DLD1 (cell line): Measurements from ENCODE around the gene UROC1.

Experiments used
- in situ Hi-C: cut with HindIII; loops from 2 replicates; pipeline ENCODE4 v1.10.0; 2017; ENCODE audit warnings: low sequenced_read_pairs

Gene UROC1

DNA sequence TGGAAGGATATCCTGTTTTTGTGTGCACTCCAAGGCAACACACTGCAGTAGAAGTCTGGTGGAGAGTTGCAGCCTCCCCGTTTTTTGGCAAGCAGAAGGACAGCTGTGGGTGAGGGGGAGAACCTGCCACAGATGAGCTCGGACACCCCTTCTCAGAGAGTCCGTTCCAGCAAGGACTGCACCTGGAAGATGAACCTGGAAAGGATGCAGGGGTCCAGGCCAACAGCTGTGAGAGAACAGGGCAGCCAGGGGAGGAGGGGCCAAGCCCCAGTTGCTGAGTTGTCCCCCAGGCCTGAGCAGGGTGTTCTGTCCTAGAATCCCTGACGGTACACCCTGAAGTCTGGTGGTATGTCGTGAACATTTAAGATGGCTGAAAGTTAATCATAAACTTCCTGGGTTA lies 72.1 kb downstream of the UROC1 start:
- in situ Hi-C loops, result no loop called here

DNA sequence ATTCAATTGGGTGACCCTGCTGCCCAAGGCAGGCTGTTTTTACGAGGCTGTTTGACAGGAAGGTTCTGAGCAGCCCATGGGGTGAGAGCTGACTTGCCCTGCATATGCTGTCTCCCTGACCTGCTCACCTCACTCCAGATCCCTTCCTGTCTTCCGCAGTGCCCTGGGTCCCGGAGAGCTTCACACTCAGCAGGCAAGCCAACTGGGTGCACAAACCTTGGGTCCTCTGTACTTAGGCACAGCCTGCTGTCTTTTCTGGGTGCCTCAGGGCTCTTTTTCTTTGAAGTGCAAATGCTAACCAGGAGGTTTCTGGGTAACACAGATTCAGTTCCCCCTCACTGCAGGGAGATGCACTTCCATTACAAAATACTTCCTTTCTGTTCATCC lies 74.7 kb downstream of the UROC1 start:
- in situ Hi-C loops, result no loop called here

DNA sequence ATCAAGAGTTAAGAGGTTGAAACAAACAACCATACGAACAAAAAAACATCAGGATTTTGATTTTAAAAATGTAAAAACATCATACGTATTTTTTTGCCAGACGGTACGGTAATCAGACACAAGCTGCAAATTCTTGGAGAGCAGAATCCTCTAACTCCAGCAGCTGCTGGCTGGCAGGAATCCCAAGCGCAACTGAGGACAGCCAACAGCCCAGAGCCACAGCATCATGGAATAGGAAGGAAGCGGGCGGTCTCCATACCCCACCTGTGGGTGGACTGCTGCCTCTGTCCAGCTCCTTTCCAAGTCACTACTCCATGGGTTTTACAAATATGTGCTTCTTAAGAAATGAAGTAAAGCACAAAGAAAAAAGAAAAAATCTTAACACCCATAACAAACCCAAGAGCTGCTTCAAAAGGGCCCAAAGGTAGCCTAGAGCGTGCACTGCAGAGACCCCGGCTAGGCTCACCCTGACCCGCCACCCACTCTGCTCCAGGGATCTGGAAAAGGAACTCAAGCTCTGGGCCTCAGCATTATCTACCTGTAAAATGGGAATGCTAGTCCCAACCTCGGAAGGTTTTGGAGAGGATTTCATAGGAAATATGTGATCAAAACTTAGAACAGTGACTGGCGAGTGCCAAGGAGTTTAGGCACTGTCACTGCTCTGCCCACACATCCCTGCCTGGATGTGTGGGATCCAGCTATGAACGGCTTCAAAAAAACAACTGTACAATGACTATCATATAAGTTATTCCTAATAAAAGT lies 75.3 kb downstream of the UROC1 start:
- in situ Hi-C loops, result no loop called here

DNA sequence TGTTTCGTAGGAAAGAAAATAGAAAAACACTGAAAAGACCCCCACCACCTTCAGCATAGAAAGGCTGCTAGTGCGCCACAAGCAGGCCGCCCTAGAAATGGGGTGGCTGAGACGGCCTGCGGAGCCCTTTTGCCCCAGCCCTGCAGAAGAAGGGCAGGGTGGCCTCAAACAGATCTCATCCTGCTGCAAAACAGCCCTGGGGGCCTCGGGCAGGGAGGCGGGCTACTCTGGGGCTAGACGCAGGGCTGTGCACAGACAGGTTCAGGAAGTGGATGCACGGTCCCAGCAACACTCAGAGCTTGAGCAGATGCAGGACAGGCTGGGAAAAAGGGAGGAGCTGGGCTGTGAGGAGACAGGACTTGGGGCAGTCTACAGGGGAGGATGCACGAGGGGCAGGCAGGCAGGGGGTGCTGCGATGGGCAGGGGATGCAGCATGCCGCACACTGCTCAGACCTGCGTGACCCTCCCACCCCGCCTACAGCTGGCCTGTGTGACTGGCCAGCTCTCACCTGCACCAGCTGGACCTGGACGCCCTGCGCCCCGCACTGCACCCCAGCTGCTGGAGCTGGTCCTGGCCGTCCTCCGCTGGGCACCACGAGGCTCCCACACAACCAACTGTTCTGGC lies 76.2 kb downstream of the UROC1 start:
- in situ Hi-C loops, result no loop called here

DNA sequence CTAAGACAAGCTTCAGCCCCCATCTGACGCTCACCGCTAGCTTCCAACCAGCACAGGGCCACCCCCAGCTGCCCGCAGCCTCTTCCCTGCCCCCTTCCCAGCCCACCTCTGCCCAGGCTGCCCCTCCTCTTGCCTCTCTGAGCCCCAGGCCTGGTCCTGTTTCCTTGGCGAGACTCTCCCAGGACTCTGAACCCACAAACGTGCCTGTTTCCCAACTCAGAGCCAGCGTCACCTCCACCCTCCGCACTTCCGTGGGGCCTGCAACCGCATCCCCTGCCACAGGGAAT lies 76.9 kb downstream of the UROC1 start:
- in situ Hi-C loops, result no loop called here

DNA sequence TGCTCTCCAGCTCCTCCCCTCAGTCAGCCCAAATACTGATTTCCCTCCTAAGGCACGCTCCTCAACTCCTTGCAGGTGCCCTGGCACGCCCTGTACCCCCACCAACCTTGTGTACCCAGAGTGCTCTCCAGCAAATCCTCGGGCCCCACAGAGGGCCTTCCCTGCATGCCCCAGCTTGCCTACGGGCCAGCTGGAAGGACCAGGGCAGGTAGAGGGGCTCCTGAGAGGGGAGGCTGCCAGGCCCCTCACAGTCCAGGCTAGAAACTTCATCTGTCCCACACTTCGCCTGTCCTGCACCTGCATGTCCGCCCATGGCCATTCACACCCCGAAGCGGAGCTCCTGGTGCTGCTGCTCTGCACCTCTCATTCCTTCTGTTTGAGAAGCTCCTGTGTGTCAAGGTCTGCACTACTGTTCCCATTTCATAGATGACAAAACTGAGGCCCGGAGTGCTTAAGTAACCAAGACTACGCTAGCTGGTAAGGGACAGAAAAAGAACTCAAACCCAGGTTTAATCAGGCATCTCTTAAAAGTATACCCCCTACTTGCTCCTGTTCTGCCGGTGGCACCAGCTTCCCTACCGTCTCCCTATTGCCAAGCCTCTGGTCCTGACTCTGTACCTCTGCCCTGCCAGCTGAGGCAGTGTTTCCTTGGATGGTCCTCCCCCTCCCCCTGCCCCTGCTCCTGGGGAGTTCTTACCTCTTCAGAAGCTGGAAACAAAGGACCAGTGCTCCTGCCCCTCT lies 77.4 kb downstream of the UROC1 start:
- in situ Hi-C loops, result no loop called here

DNA sequence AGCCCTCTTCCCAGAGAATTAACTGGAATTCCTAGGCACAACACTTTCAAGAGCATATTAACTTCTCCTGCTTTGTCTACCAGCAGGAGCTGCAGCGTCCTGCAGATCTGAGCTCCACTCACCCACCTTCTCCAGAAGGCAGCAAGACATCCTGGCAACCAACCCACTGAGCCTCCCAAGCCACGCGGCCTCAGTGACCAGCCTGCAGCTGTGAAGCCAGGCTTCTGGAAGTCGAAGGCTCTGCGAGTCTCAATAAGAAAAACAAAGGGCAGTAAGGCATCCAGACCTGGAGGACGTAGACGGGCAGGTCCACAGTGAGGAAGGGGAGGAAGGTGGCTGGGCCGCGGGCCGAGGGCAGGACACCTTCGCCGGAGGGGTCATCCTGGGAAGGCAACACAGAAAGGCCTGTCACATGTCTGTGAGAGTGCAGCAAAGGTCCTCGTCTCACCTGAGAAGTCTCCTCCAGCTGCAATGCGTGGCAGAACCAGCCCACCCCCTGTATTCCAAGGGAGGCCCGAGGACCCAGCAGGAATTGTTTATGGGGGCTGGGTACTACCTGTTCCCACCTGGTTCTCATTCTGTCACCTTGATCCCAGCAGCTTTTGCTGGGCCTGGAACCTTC lies 78.1 kb downstream of the UROC1 start:
- in situ Hi-C loops, result no loop called here

DNA sequence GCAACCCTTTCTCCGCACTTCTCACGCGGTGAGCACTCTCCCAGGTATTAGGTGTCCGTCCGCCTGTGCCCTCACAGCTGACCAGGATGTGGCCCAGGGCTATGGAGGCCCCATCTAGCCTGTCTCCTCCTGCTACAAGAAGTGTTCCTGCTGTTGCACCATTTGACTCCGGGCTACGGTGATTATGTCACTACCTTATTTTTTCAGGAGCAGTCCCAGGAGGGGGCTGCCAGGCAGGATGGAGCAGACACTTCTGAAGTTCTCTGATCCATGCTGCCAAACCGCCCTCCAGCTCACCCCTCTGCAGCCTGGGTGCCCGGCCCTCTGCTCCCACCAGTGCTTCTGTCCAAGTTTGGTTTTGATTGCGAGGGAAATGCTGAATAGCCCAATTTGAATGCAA lies 78.8 kb downstream of the UROC1 start:
- in situ Hi-C loops, result no loop called here

DNA sequence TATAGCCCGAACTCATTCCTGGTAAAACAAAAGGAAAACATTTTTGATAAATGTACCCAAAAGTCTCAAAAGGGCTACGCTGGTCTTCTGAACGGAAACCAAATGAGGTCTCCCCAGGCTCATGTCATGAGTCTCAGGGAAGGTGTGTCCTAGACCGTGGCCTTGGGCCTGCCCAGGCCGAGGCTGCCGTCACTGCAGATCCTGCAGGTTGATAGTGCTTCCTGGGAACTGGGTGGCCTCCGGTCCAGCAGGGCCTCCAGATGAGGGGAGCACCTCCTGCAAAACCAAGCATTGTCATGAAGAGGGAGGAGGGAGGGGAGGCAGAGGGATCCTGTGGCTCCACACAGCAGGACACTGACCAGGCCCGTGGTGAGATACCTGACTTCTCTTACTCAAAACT lies 79.4 kb downstream of the UROC1 start:
- in situ Hi-C loops, result no loop called here

DNA sequence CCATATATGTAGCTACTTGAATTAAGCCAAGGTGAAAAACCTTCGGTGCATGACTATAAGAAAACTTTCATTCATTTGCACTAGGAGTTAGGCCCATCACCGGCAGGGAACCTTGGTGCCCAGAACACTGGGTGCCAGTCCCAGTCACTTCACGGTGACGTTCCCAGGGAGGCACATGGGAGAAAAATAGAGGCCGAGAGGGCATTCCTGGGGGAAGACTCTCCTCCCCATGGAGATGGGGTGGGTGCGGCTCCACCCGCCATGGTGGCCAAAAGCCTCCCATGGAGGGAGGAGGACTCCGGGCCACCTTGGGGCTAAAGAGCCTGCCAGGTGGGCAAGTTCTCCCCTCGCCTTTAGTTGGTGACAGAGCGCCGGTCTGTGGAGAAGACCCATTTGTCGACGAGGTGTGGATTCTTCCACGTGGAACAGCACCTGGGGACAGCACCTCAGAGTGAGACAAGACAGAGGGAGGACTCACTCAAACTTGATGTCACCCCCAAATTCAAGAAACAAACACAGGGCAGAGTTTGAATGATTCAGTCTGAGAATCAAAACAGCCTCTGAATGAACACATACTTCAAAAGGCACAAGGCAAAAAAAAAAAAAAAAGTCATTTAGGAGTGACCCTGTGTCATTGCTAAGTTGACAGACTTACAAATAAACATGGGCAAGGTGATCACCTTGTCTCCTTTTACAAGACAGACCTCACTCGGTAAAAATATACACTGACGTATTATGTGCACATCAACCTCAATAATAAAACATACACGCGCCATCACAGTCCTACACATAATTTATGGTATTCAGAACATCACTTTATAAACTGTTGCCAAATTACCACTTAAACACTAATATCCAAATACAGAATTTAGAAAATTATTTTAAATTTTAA lies 80.5 kb downstream of the UROC1 start:
- in situ Hi-C loops, result no loop called here

DNA sequence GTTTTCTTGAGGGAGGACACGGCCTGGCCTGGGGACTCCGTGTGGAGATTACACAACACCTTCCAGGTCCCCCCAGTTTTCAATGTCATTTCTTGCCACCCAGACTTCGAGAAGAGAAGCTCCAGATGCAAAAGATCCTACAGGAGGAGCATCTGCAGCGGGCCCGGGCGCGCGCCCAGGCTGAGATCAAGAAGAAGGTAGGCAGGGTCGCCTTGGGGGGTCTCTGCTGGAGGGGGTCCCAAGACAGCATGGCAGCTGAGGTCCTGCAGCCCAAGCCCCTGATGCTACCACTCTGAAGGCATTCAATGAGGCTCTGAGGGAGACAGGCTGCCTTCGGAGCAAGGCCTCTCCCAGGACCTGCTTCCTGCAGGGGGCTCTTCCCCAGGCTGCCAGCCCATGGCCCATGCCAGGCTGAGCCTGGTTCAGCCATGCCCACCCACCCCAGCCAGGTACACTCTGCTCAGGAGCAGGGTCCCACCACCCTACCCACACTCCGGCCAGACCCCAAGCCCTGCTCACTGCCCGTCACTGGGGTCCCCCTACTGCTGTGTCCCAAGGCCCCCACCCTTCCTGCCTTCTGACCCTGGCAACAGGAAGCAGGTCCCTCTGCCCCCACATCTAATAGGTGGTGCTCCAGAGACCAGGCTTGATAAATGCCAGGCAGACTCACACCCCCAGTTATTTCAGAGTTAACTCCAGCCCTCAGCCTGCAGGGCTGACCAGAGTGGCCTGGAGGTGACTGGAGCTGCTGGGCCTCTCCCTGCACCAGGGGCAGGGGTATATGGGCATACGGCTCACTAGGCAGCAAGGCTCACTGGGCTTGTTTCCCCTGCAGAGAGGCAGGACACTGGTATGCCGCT lies 81.9 kb downstream of the UROC1 start:
- in situ Hi-C loops, result no loop called here

DNA sequence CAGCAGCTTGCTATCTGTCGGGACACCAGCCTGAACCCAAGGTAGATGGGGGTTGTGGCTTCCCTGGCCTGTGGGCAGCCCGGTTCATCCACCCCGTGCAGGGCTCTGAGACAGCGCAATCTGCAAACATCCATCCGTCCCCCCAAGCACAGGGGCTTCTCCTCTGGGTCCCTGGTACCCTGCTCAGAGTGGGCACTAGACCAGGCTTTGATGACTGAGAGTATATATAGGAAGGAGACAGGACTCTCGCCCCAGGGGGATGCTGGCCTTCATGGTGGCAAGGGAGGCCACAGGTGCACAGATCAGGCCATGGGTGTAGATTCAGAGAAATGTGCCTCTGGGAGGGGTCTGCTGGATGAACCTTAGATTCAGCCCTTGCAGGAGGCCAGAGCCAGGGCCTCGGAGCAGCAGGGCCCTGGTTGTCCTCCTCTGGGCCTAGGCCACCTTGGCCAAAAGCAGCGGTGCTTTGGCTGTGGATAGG lies 82.6 kb downstream of the UROC1 start:
- in situ Hi-C loops, result no loop called here

DNA sequence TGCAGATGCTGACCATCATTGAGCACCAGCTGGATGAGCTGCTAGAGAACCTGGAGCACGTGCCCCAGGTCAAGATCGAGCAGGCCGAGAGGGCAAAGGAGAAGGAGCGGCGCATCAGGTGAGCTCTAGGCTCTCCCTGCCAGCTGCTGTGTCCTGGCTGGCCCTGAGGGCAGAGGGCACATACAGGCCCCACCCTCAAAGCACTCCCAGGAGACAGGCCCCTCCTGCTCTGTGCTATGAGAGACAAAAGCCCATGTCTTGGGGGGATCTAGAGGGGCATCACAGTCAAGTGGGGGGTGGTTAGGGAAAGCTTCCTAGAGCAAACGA lies 83.3 kb downstream of the UROC1 start:
- in situ Hi-C loops, result no loop called here

DNA sequence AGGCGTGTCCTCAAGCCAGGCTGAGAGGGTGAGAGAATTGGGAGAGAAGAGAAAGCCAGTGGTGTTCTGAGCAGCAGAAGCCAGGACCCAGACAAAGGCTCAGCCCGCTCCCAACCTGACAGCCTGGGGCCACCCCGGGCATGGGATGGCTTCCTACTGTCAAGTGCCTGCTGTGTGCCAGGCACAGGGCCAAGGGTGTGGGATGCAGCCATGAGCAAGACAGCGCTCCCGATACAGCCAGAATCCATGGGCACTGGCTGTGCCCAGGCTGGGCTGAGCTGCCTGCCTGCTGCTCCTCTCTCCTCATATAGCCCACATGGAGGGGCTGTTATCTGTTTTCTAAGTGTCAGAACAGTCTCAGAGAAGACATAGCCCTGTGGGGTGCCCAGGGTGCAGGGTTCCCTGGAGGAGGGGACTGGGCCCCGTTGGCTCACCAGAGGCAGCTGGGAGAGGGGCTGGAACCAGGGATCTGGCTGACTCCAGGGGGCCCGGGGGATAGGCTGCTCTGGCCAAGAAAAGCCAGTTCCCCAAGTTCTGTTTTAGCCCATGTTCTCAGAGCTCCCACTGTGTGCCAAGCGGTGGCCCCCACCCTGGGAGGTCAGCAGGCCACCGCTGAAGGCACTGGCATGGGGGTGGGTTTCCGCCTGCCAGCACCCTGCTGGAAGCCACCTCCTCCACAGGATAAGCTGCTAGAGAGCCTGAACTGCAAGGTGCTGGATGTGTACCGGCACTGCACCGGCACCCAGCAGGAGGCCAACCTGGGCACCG lies 83.9 kb downstream of the UROC1 start:
- in situ Hi-C loops, result no loop called here

DNA sequence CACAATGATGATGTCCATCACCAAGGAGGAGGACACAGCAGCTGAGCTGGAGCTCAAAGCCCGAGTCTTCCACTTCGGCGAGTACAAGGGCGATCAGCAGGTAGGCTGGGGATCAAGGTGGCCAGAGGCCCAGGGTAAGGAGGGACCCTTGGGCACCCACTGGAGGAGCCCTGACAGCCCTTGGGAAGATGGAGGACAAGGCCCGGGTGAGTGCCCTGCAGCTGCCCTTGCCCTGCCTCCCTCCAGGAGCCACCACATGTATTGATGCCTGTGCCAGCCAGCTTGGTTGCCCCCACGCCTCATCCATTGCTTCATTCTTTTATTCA lies 84.5 kb downstream of the UROC1 start:
- in situ Hi-C loops, result no loop called here

DNA sequence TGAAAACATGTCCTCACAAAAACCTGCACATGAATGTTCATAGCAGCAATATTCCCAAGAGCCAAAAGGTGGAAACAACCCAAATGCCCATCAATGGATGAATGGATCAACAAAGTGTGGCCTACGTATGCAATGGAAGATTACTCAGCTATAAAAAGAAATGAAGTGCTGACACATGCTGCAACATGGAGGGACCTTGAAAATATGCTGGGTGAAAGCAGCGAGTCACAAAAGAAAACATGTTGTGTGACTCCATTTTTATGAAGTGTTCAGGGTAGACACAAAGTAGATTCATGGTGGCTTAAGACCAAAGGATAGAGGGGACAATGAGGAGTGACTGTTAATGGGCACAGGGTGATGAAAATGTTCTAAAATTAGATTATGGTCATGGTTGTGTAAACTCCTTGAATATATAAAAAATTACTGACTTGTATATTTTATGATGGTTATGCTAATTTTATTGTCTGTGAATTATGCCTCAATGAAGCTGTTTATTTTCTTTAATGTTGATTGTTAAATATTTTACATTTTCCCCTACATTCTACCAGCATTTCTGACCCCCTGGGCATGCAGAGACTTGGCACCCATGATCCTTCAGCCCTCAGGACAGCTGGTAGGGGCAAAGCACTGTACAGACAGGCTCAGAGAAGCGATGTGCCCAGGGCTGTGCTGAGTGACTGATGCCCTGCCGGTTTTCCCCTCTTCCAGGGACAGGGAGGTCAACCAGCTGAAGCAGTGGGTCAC lies 85.0 kb downstream of the UROC1 start:
- in situ Hi-C loops, result no loop called here
